Activated CD8-positive, alpha-beta memory T cell treated with anti-CD3 and anti-CD28 coated beads, Interleukin-2, amount 50 U/mL, for 4 hours (primary cell): ENCODE measurements around the gene SRP68.
"Not testable (repeated sequence)": the region's sequence is repeated elsewhere in the genome, so short reads cannot be mapped to it uniquely, and the experiment has no call there.

Source experiments
- DNase-seq: peaks from one replicate; pipeline ENCODE4 v3.0.0-alpha.2; 2020

Gene SRP68

GRCh38 chr17:76089680-76090516 is 17.6 kb upstream of the SRP68 start:
- no peak for DNase-seq

DNA sequence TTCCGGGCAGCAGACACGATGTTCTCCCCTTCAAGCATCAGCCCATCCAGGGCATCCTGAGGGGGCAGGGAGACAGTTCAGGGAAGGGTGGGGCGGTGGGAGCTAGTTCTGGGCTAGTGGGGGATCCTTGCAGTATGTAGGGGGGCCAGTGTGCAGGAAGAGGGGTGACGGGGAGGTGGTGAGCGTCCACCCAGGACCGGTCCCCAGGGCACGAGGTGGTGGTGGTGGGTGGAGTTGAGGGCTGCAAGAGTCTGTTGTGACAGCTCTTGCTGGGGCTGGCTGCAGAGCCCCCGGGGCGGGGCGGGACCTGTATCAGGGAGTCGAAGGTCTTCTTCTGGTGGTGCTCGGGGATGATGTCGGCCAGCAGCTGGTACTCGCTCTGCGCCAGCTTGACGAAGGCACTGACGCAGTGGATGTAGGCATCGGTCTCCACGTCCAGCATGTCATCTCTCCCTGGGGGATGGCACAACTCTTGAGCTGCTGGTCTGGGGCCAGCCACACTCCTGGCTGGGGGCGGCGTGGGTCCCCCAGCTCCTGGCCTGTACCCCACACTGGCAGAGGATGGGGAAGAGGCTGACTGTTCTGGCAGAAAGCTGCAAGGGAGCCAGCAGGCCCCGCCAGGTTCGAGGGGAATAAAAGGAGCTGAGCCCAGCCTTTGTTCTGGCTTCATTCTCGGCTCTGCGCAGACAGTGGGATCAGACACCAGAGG is 16.7 kb upstream of the SRP68 start:
- no peak for DNase-seq

DNA sequence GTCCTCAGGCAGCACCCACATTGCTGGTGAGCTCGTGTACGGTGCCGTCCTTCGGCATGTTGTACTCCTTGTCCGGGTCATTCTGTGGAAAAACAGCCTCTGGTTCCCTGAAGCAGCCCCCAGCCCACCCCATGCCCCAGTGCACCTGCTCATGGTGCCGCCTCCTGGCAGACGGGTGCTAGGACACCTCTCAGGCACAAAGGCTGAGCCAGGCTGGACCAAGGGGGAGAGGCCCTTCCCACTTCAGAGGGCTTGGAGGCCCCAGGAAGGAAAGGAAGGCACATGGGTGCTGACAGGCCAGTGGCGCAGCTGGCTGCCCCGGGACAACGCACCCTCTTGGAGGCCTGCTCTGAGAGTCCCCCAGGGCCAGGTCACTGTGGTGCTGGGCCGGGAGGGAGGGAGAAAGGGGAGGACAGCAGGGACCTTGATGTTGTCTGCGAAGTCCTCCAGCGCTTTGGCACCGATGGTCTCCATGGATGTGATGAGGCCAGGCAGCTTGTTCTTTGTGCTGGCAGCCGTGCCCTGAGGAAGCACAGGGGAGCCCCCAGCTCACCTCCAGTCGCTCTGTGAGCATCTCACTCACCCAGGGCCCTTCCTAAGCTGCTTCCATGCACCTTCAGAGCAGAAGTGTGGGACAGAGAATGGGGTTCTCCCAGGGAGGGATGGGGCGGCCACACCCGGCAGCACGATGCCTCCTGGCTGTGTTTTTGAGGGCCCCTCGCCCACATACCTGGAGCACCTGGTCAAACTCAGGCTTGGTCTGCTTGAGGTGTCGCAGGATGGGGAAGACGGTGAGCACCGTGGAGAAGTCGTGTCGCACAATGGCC is 15.9 kb upstream of the SRP68 start:
- no peak for DNase-seq

DNA sequence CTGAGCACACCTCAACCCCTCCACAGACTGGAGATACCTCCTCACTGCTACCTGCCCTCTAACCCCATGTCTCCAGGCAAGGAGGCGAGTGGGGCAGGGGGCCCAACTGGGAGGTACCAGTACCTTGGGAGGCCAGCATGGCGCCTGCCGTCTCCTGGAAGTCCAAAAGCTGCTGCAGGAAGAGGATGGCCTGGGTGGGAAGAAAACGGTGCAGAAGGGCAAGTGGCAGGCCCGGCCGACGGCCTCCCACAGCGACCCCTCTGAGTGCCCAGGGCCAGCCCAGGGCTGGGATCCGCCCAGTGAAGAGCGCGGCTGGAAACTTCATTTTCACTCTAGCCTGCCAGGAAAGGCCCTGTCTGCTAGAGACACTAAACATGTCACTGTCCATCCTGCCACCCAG is 15.2 kb upstream of the SRP68 start:
- no peak for DNase-seq

DNA sequence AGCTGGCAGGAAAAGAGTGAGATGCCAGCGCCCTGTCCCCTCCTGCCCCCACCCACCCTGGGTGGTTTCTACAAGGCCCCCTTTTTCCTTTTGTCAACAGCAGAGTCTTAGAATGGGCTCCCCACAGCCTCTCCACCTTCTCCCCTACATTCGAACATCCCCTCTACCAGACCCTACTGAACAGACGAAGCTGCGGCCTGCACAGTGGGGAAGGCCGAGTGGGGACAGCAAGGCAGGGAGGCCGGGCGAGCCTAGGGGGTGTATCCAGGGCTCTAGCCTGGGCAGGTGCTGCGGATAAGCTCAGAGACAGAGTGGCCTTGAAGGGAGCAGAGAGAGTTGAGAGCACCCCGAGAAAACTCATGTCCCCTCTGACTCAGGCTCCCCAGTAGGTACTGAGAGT is 14.1 kb upstream of the SRP68 start:
- DNase-seq = no peak

DNA sequence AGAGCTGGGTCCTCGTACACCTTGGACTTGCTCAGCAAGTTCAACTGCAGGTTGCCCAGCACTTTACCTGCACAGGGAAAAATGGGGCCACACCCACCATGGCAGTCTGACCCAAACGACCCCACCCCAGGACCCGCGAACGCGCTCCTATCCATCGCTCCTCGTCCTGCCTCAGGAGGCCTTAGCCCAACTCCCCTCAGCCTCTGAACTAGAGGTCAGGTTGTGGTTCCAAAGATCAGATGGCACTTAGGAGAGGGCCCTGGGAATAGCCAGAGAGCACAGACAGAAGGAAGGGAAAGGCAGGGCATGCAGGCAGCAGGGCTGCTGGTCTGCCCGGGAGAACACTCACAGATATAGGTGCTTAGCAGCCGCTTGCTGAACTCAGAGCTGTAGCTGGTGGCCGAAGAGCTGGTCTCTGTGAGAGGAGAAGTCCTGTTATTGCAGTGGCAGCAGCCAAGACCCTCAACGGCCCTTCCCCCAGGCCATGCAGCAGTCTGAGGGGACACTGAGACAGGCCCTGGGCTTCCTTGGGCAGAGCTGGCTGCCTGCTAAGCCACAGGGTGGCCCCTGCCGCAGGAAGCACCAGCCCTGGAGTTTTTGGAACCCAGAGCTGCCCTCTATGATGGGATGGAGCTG is 13.5 kb upstream of the SRP68 start:
- DNase-seq = no peak

- DNase-seq = no peak
Measured at GRCh38 chr17:76085066-76085730, 12.9 kb upstream of the SRP68 start.

DNA sequence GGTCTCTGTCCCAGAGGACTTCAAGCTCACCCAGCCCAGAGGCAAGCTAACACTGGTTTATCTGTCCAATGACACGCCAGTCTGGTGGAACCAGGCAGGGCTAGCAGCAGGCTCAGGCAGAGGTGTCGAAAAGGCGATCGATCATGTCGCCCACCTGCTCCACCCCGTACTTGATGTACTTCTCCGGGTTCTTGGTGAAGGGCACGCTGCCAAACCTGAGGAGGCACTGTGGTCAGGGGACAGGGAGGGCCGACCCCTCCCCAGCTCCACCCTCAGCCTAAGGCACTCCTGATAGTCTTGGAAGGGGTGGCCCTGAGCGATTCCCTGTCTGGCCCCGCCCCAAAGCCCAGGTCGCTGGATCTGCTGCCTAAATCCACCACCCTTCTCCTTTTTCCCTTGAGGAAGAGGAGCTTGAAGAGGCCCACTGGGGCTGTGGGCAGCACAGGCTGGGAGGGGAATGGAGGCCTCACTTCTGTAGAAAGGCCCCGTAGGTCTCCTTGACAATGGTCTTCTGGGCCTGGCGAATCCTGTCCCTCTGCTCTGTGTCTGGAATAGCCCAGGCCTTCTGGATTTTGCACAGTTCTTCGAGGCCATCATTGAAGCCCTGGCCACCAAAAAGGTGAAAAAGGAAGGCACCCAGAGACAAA is 11.3 kb upstream of the SRP68 start:
- no peak for DNase-seq

GRCh38 chr17:76082326-76083251 is 10.3 kb upstream of the SRP68 start:
- DNase-seq = no peak

GRCh38 chr17:76081295-76082210 is 9.2 kb upstream of the SRP68 start:
- no peak for DNase-seq

GRCh38 chr17:76080768-76081287 is 8.5 kb upstream of the SRP68 start:
- no peak for DNase-seq

GRCh38 chr17:76079956-76080767 is 7.8 kb upstream of the SRP68 start:
- no peak for DNase-seq

DNA sequence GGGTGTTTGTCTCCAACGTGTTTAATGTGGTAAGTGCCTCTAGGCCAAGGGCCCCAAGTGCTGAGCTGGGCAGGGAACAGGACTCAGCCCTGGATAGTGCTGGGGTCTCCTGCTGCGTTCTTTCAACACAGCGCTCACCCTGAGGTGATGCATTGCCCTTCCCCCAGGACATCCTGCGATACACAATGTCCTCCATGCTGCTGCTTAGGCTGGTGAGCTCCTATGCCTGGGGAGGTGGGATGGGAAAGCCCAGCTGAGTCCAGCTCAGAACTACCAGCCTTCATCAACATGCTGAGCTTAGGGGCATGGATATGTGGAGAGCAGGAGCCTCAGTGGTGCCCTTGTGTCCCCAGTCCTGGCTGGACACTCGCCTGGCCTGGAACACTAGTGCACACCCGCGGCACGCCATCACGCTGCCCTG is 7.2 kb upstream of the SRP68 start:
- DNase-seq = no peak

DNA sequence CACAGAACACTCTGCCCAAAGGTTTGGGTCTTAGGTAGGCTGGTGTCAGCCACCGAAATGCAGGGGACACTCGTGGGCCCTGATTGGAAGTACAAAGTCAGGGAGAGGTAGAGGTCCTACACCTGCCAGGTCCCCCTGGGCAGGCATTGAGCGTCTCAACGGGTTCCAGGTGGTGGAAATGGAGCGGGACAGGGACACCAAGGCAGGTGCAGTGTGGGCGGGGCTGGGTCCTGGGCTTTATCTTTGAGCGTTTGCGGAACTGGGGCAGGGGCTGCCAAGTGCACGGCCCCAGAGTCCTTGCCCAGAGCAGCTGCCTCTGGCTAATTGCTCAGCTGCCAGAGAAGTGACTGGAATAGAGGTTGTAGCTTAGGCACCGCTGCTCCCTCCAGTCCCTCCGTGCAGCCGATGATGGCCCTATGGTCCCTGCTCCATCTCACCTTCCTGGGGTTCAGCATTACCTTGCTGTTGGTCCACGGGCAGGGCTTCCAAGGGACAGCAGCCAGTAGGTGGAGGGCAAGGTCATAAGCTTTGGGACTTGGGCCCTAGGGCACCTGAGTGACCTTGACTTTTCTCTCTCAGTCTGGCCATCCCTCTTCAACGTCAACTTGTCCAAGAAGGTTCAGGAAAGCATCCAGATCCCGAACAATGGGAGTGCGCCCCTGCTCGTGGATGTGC is 6.7 kb upstream of the SRP68 start, which contains the start of gene ZACN:
ZACN (plus strand) TSS at position 323 of the 675 bp plus-strand sequence; CDS start at position 406, 83 bp downstream.
- no peak for DNase-seq

- DNase-seq = not testable (repeated sequence)
Measured at GRCh38 chr17:76078370-76078769, 6.1 kb upstream of the SRP68 start.

DNA sequence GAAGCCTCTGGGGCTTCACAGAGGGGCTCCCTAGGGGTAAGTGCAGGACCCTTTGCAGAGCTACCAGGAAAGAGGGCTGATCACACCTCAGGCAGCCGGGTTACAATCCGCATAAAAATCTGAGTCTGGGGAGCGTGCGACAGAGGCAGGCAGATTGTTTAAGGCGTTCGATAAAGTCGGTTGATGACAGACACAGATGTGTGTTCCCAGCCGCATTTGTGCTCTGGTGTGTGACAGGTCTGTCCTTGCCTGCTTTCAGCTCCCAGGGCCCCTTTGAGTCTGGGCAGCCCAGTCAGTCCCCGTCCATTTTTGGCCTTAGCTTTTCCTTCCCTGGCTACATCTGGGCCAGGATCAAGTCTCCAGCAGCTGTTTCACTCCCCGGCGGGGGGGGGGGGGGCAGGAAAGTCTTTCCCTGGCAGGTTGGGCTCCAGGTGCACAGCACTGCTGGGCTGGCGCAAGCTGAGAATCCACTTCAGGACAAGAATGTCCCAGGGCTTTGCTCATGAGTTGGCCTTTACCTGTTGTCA is 5.3 kb upstream of the SRP68 start:
- DNase-seq = no peak
